Body of pancreas (tissue), 4 donors: Measurements from ENCODE around the gene C4orf36. TPM values are rescaled to one million over a fixed set of nuclear protein-coding genes. Genes with fewer than 3 reads are reported as not detected.

ENCODE experiments used
- ATAC-seq: fragments of 150-250 bp; one replicate; pipeline ENCODE4 v1.9.1; 2016
- DNase-seq, 4 donors: peaks; one replicate each; pipeline ENCODE4 v3.0.0-alpha.2; 2019
- H3K27ac ChIP-seq, 4 donors: fragments of 200-600 bp; sonication (generic); 1 replicate in 3 of 4; 2 replicates in 1 of 4; pipeline versions ENCODE4 v1.5.1 to v1.6.1; 2016 to 2019; ENCODE audit warnings: mild to moderate bottlenecking in 1 of 4, mixed read lengths in 1 of 4, moderate library complexity in 1 of 4
- H3K27me3 ChIP-seq, 2 donors: fragments of 200-600 bp; sonication (generic); one replicate each; pipeline ENCODE4 v1.6.0; 2016; ENCODE audit warnings: mild to moderate bottlenecking in 1 of 2
- H3K36me3 ChIP-seq, 2 donors: fragments of 200-600 bp; sonication (generic); replicated peaks in 1 of 2; 2 replicates each; pipeline ENCODE4 v1.5.1; 2016; ENCODE audit warnings: low read depth in 2 of 2; ENCODE audit not compliant: insufficient read depth in 1 of 2
- H3K4me1 ChIP-seq: fragments of 200-600 bp; sonication (generic); one replicate; pipeline ENCODE4 v1.6.0; 2016
- H3K4me3 ChIP-seq, 2 donors: fragments of 200-600 bp; sonication (generic); 1 replicate in 1 of 2; 2 replicates in 1 of 2; pipeline ENCODE4 v1.5.1; 2016 to 2019
- H3K9me3 ChIP-seq, 3 donors: fragments of 200-600 bp; sonication (generic); 1 replicate in 2 of 3; 2 replicates in 1 of 3; pipeline ENCODE4 v1.5.1; 2016
- CTCF ChIP-seq, 7 experiments: fragments of 450-650 bp in 4 of 7; fragments of 200-600 bp in 3 of 7; sonication (generic) in 3 of 7; IDR thresholded peaks; one replicate each; pipeline ENCODE4 v1.5.1; 2016 to 2019; ENCODE audit warnings: antibody characterized with exemption in 7 of 7
- POLR2A ChIP-seq, 3 donors: fragments of 450-650 bp; IDR thresholded peaks; one replicate each; pipeline ENCODE4 v1.6.1; 2016; ENCODE audit warnings: antibody characterized with exemption in 3 of 3, mild to moderate bottlenecking in 2 of 3
- WGBS, 2 donors: methylation state at CpG; one replicate each; pipeline ENCODE4 v1.1.5; 2017; 5-methylcytosine and 5-hydroxymethylcytosine counted together
- intact Hi-C: fragments of 100-400 bp; cut with DNase I; formaldehyde crosslinking; loops from one replicate; pipeline ENCODE4 v1.15.1; 2023
- total RNA-seq, 2 donors: library from RNA; depleted of rRNA; stranded (reverse); fragments of >200 nt; gene quantifications; one replicate each; pipeline ENCODE4 v1.1.0, GENCODE V29; 2016

The C4orf36 gene
- total RNA-seq, 2 donors from 2014 or later: 1.3 to 3.6 TPM

DNA sequence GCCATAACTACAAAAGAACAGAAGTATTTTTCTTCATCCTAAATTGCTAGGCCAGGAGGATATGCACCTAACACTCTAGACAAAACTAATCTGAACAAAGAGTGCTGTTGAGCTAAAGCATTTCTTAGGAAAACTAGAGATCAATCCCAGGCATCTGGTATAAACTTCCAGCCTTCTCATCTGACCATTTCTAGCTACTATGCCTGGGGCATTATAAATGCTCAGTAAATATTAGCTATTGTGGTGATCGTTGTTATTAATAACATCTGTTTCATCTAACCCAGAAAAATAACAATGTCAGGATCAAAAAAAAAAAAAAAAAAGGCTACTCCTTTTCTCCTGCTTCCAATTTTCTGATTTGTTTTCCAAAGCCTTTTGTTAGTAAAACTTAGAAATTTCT, 35.3 kb downstream of the C4orf36 start:
- DNase-seq (no peak), ATAC-seq (no peak)
- Histone ChIP-seq H3K4me3 (no peak overlapping the region), H3K27me3 (no peaks in the 10 kb centered on the region), H3K36me3 (no peaks in the 10 kb centered on the region), H3K4me1 (no peaks in the 10 kb centered on the region), H3K9me3 (no peaks in the 10 kb centered on the region), H3K27ac (no peak overlapping the region)
- 28 to 59% methylated on average over 1 of the region's 1 CpG for WGBS, 2 donors
- TF ChIP-seq CTCF (IDR thresholded peaks at IDR 0.05) (no peak), POLR2A (IDR thresholded peaks at IDR 0.05) (no peak)
- intact Hi-C loops: no loop called here

- Histone ChIP-seq H3K4me3 (no peak overlapping the region), H3K27me3 (no peaks in the 10 kb centered on the region), H3K27ac (no peak overlapping the region), H3K36me3 (no peaks in the 10 kb centered on the region), H3K4me1 (no peaks in the 10 kb centered on the region), H3K9me3 (no peaks in the 10 kb centered on the region)
- ATAC-seq (no peak), DNase-seq (no peak)
- TF ChIP-seq POLR2A (IDR thresholded peaks at IDR 0.05) (no peak), CTCF (IDR thresholded peaks at IDR 0.05) (no peak)
- intact Hi-C loops: no loop called here
- WGBS, 2 donors: 55 to 59% methylated on average over 2 of the region's 2 CpGs
Measured at GRCh38 chr4:86855572-86855971, 36.6 kb downstream of the C4orf36 start.

DNA sequence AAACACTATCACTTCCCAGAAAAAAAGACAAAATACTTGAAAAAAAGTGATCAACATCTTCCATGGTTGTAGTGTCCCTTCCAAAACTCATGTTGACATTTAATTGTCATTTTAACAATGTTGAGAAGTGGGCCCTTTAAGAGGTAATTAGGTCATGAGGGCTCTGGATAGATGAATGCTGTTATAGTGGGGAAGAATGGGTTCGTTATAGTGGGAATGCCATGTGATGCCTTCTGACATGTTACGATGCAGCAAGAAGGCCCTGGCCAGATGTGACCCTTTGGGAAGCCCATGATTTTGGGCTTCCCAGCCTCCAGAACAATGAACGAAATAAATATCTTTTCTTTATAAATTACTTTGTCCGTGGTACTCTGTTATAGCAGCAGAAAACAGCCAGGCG, 39.0 kb downstream of the C4orf36 start:
- Histone ChIP-seq H3K27ac (no peak overlapping the region), H3K4me1 (no peaks in the 10 kb centered on the region), H3K9me3 (no peaks in the 10 kb centered on the region), H3K4me3 (no peak overlapping the region), H3K27me3 (no peaks in the 10 kb centered on the region), H3K36me3 (no peaks in the 10 kb centered on the region)
- no peak for TF ChIP-seq CTCF (IDR thresholded peaks at IDR 0.05)
- TF ChIP-seq POLR2A (IDR thresholded peaks at IDR 0.05): no peak
- WGBS, 2 donors: 75 to 85% methylated on average over 5 of the region's 5 CpGs
- intact Hi-C loops: no loop called here
- ATAC-seq: no peak
- DNase-seq: no peak

- 82 to 85% methylated on average over 10 to 11 of the region's 11 CpGs for WGBS, 2 donors
- ATAC-seq: no peak
- no peak within 1 kb of the TSS for H3K27ac ChIP-seq
Measured at GRCh38 chr4:86848732-86849619, 43.2 kb downstream of the C4orf36 start, which contains the start of gene SLC10A6. TSS of gene SLC10A6 (minus strand) at chr4:86849384. CDS start at chr4:86849115, 269 bp downstream.

More at GRCh38 chr4:86848732-86849619, 43.2 kb downstream of the C4orf36 start, which contains the start of gene SLC10A6:
- Histone ChIP-seq H3K27me3 (no peaks in the 10 kb centered on the region), H3K4me1 (no peaks in the 10 kb centered on the region), H3K36me3 (no peaks in the 10 kb centered on the region), H3K4me3 (no peak within 1 kb of the TSS), H3K9me3 (no peaks in the 10 kb centered on the region)
- no peak for DNase-seq
- intact Hi-C loops: no loop called here
- TF ChIP-seq POLR2A (IDR thresholded peaks at IDR 0.05): no peak
- no peak for TF ChIP-seq CTCF (IDR thresholded peaks at IDR 0.05)
